GM21786 (cell line): ENCODE data around the gene KCNG1.

ENCODE experiments used
- ATAC-seq: cut with Tn5 transposase; IDR thresholded peaks from one replicate; pipeline ENCODE4 v1.9.1; 2021; ENCODE audit not compliant: unreplicated experiment

The KCNG1 gene

GRCh38 chr20:51013577-51014330, 9.2 kb downstream of the KCNG1 start:
- ATAC-seq: no peak

DNA sequence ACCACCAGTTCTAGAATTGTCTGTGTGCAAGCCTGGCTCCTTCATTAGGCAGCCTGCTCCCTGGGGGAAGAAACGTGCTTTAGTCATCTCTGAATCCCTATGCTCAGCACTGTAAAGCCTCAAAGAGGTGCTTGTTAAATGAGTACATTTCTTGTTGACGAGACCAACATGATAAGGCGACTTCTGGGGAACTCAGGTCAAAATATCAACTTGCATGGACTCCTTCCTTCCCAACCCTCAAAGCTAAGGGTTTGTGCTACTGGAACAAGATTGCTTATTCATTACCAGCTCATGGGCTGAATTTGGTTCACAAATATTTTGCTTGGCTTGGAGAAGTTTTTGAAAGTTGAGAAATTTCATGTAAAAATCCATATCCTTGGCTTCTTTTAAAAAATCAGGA, 10.6 kb downstream of the KCNG1 start:
- ATAC-seq: no peak

- no peak for ATAC-seq
Observed at GRCh38 chr20:51011479-51011878, 11.4 kb downstream of the KCNG1 start.

DNA sequence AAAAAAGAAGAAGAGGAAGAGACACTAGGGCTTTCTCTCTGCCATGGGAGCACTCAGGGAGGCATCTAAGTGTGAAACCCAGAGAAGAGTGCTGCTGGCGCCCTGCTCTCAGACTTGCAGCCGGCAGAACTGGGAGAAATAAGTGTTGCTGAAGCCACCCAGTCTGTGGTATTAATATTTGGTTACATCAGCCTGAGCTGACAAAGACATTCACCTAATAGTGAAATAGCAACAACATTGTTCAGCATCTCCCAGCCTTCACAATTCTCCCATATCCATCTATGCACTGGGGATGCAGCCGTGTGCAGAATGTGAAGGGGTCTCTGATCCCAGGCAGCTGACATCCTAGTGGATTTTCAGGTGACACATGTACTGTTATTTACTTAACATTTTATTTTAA, 12.0 kb downstream of the KCNG1 start:
- no peak for ATAC-seq

DNA sequence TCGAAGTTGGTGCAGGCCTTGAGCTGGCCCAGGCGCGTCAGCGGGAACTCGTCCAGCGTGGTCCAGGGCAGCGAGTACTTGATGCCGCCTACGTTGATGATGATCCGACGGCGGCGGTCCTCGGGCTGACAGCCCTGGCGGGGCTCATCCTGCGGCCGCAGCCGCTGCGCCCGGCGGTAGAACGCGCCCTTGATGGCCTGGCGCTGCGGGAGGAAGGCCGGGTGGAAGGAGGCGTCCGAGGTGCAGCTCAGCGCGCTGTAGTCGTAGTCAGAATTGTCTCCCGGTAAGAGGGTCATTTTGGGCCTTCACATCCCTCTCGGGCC, 12.9 kb downstream of the KCNG1 start:
- no peak for ATAC-seq

DNA sequence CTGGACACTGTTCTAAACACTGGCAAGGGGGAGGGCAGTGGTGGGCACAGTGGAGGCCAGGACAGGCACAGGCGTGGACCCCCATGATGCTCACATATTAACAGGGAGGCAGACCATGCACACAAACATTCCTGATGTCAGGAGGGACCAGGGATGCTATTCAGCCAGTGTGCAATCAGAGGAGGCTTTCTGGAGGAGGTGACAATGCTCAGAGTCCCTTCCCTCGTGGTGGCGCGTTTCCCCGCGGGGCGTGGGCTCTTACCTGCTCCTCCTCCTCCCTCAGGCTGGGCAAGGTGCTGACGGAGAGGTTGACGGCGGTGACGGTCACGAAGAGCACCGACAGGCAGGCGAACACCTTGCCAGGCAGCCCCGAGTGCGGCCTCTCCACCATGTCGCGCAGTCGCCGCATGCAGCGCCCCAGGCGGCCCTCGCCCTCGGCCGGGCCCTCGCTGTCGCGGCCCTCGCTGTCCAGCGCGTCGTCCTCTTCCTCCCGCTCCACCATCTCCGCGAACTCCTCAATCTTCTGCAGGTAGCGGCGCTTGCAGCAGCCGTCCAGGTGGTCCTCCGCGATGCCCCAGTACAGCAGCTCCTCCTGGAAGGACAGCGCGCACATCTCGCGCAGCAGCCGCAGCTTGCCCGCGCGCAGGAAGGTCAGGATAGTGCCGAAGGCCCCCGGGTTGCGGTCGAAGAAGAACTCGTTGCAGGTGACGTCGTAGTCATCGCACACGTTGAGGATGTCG, 13.4 kb downstream of the KCNG1 start:
- no peak for ATAC-seq

DNA sequence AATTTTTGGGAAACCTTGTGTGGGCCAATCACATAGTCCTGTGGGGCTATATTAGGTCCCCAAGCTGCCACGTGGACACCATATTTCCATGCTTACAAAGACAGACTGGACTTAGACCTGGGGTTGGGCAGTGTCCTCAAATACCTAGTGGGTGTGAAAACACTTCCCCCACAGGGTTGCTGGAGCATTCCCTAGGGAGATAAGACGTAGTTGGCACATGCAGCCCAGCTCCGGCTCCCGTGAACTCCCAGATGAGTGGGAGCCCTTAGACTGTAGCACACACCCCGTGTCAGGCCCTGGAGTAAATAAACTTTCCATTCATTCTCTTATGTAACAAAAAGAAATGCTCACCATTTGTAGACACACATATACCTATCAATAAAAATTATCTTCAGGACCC, 14.2 kb downstream of the KCNG1 start:
- no peak for ATAC-seq

GRCh38 chr20:51005214-51005613, 17.7 kb downstream of the KCNG1 start:
- no peak for ATAC-seq

DNA sequence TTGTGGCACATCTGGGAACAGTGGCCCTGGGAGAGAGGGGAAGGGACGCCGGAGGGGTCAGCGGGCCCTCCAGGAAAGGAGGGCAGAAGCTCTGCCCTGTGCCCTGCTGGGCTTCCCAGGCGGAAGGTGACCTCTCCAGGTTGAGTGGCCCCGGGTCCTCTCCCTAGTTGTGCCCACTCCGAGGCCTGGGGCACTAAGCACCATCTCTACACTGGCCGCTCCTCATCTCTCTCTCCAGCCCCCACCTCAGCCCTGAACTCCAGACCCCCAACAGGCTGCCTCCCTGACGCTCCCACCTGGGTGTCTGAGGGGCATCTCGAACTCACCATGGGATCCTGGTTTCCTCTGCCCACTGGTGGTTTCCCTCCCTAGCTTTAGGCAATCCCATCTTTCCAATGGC, 18.1 kb downstream of the KCNG1 start:
- no peak for ATAC-seq

DNA sequence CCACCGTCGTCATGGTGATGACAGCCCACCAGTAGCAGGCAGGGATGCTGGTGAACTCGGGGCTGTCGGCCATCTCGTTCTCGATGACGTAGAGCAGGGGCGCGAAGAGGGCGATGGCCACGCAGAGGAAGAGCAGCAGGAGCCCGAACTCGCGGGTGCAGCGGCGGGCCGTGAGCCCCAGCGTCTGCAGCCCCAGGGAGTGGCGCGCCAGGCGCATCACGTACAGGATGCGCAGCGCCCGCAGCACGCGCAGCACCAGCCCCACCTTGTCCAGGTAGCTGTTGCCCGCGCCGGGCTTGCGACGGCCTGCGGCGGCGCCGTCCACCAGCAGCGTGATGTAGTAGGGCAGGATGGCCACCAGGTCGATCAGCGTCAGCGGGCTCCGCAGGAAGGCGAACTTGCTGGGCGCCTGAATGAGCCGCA, 18.6 kb downstream of the KCNG1 start:
- ATAC-seq: no peak

GRCh38 chr20:51003753-51004152, 19.2 kb downstream of the KCNG1 start:
- ATAC-seq: no peak

DNA sequence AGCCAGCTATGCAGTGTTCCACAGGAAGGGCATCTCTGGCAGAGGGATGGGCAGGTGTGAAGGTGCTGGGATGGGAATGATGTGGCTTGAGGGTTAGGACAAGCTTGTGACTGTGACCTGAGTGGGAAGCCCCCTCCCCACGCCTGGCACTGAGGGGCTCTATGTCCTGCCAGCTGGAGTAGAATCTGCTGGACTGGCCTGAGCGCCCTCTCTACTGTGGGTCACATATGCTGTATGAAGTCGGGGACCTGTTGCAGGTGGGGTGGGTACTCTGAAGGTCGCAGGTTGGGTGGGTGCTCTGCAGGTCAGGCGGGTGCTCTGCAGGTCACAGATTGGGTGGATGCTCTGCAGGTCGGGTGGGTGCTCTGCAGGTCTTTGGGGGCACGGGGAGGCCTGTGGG, 20.3 kb downstream of the KCNG1 start:
- no peak for ATAC-seq

GRCh38 chr20:51001430-51002265, 21.3 kb downstream of the KCNG1 start:
- ATAC-seq: no peak

GRCh38 chr20:50999355-50999754, 23.6 kb downstream of the KCNG1 start:
- ATAC-seq: no peak

DNA sequence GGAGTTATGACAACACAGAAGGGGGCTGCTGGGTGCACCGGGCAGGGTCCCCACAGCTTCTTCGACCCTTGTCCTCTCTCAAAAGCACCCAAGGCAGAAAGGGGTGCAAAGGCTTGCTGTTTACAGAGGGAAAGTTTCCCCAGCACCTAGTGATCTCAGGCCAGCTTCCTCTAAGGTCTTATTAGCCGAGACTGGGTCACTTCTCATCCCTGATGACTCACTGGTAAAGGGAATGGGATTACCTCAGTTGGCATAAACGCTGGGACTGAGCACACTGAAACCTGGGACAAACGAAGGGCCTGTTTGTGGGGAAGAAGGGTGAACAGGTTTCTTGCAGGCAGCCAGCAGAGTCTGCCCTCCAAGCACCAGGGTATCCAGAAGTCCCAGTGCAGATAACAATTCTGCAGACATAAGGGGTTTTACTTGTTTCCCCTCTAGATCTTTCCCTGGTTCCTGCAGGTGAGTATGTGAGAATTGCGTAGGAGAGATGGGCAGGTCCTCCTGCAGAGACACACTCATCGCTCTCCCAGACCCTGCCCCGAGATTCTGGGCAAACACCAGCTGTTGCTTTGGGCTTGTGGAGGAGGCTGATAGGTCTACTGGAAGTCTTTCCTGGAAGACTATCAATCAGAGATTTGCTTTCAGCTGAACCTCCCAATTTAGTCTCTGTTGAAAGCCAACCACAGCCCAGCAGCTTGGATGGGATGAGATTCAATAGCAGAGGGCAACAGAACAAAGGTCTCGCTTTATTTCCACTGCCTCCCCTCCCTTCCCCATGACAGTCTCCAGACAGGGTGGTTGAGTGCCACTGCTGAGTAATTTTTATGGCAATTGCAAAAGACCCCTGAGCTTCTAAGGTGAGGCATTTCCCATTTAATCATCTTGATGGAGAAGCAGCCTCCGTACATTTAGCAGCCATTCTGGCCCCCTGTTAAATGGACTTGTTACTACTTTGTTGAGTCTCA, 25.7 kb downstream of the KCNG1 start:
- ATAC-seq: no peak

- ATAC-seq: no peak
Observed at GRCh38 chr20:50995506-50995905, 27.4 kb downstream of the KCNG1 start.

DNA sequence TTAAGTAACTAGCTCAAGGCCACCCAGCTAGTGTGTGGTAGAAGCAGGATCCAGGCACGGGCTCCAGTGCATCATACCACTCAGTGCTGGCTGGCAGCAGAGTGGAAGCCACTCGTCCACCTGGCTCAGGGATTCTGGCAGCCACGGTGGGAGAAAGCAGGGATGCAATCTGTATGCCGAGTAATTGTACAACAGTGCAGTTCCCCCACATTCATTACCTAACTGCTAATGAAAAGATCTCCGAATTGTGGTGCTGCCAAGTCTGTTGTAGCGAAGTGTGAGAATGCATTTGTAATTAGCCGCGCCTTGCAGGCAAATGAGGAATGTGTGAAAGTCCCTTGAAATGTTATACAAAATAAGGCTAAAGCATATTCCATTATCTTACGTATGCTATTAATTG, 29.0 kb downstream of the KCNG1 start:
- no peak for ATAC-seq

DNA sequence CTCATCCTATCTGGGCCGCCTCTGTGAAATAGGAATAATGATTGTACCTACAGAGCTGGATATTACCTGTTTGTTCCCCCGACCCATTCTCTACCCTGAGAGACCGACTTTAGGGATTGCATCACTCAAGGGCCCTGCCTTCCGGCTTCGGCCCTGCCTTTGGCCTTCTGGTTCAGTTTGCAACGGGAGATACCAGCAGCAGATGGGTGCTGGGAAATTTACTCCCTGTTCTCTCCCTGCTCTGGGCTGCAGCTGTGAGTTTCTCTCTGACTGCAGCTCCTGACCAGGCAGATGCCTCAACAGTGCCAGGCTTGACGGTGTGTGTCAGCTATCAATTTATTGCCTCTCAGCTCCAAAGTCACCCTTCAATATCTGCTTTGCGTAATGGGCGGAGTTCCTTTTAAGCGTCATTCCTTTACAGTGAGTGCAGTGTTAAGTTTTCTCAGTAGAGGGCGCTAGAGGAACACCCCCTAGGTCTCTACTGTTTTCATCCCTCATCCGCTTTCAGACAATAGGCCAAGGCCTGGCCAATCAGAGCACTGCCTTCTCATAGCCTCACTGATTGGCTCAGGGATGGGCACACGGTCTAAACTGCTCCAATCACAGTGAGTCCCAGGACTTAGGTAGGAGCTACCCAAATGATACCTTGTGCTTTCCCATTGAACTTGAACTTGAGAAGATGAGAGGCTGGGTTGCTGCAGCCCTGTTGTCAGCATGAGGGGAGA, 30.0 kb downstream of the KCNG1 start:
- no peak for ATAC-seq

GRCh38 chr20:50992336-50992732, 30.6 kb downstream of the KCNG1 start:
- ATAC-seq: no peak

DNA sequence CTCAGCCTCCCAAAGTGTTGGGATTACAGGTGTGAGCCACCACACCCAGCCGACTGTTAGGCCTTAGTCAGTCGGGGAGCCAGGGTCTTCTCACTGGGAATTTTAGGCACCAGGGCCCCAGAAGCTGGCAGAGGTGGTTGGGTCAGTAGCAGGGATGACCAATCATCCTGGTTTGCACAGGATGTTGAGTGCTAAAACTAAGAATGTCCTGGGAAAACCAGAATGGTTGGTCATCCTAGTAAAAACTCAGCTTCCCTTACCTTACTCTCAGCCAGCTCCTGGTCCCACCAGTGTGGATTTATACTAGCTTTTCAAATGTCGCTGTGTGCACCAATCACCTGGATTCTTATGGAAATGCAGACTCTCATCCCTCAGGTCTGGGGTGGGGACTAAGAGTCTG, 31.8 kb downstream of the KCNG1 start:
- ATAC-seq: no peak
